ENCODE measurements around the gene CRYBA1.
"Not testable (repeated sequence)": the region's sequence is repeated elsewhere in the genome, so short reads cannot be mapped to it uniquely, and the experiment has no call there.

The CRYBA1 gene, protein sequence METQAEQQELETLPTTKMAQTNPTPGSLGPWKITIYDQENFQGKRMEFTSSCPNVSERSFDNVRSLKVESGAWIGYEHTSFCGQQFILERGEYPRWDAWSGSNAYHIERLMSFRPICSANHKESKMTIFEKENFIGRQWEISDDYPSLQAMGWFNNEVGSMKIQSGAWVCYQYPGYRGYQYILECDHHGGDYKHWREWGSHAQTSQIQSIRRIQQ
- total RNA-seq: 0 reads per million in 2 donors

DNA sequence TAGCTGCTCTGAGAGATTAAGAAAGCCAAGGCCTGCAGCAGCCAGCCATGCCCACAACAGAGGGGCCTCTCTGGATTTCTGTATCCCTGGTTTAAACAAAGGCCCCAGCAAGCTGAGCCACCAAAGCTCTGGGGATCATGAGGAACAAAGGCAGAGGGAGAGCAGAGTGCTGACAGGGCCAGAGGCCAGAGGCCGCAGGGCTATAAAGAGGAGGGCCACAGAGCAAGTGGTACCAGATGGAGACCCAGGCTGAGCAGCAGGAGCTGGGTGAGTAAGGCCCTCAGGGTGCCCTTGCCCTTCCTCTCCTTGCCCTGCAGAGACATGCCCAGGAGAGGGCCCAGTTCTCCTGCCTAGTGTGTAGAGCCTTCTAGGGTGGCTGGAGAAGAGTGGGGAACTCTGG lies at the start of gene CRYBA1:
CRYBA1 (plus strand) TSS at position 232 of the 400 bp plus-strand sequence; CDS start at position 237, 5 bp downstream.
- no peak for DNase-seq

DNA sequence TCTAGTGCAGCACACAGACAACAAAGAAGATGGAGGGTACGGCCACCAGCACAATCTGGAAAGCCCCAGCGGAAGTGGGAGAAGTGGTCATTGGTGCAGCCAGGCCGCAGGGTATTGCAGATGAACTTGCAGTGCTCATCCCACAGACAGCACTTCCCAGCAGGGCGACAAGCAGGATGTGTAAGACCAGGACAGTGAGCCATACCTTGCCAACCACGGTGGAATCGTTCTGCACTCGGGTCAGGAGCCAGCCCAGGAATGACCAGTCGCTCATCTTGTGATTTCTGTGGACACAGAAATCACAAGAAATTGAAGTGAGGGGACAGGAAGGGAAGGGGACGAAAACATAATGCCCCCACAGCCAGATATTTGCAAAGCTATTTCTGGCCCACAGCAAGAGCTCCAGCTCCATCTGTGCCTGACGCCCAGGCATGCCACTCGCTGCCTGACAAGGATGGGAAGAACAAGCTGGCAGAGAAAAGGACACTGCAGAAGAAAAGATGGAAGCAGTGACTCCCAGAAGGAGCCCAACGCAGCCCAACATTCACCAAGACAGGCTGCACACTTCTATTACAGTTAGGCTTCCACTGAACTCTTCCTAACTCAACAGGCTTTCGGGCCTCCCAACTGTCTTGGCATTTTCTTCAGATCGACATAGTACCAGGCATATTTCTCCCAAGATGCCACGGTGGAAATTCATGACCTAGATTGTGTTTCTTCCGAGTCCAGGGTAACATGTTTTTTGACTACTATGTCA lies 49.0 kb upstream of the CRYBA1 start:
- DNase-seq: no peak

GRCh38 chr17:29204068-29204804 lies 42.4 kb upstream of the CRYBA1 start:
- DNase-seq: not testable (repeated sequence)

- DNase-seq: no peak
Observed at GRCh38 chr17:29205047-29205446, 41.6 kb upstream of the CRYBA1 start.

- DNase-seq: no peak
Observed at GRCh38 chr17:29207975-29208374, 38.7 kb upstream of the CRYBA1 start.

GRCh38 chr17:29209073-29209472 lies 37.6 kb upstream of the CRYBA1 start:
- no peak for DNase-seq

DNA sequence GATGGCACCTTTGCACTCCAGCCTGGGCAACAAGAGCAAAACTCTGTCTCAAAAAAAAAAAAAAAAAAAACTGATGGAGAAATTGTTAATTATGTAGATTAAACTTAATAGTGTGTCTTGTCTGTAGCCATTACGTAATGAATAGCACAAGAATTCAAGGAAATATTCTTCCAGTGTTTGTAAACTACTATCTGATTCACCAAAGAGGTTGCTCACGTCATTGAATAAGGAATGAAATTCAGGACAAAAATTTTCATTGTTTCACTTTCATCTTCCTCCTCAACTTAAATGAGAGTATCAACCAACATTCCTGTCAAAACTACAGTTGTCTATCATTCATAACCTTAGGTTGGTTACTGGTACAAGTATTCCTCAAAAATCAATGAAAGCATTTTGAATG lies 35.8 kb upstream of the CRYBA1 start:
- DNase-seq: no peak

DNA sequence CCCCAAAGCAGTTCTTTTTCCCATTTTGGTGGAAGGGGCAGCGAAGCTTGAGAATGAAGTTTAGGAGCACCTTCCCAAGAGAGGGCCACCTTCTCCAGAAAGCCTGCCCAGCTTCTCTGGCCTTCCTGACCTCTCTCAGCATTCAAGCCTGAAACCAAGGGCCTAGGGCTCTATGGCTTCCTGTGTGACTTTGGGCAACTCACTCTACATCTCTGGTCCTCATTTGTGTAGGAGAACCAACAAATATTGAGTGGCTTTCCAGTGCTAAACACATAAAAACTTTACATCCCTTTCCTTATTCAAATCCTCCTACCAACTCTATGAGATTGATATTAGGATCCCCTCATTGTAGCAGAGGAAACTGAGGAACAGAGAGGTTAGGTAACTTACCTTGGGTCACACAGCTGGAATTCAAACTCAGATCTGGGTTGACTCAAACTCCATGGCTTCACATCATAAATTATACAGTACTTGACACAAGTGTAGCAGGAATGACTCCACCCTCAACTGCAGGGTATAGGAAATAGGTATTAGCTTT lies 34.5 kb upstream of the CRYBA1 start:
- DNase-seq: no peak

- DNase-seq: no peak
Observed at GRCh38 chr17:29212681-29213121, 34.0 kb upstream of the CRYBA1 start.

DNA sequence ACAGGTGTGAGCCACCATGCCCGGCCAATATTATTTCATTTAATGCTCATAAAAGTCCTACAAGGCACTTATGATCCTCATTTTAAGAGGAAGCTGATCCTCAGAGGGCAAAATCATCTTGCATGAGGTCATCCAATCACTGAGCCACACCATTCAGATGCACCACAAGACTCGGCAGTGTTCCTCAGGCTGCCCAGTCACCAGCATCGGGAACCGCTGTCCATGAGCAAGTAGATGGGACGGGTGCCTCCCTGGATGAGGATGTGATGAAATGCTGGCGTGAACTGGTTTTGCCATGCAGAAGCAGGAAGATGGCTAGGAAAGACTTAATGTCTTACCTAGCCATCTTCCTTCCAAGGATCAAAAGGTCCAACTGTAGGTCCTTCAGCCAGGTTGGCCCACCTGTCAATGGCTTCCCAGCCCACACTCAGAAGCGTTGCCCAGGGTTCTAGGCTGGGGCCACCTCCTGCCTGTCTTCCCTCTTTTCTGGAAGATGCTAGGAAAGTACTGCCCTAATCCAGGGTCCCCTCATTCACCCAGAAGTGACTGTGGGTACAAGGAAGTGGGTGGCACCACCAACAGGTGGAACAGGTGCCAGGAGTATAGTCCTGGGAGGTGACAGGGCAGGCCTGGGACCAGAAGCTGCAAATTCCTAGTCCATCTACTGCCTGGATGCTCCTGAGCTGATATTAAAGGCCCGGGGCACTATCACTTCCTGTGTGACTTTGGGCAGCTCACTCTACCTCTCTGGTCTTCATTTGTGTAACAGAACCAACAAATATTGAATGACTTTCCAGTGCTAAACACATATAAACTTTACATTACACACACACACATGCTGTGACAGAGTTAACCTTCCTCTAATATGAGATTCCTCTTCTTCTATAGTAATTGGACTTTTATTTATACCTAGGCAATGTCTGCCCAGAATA lies 32.2 kb upstream of the CRYBA1 start:
- no peak for DNase-seq

DNA sequence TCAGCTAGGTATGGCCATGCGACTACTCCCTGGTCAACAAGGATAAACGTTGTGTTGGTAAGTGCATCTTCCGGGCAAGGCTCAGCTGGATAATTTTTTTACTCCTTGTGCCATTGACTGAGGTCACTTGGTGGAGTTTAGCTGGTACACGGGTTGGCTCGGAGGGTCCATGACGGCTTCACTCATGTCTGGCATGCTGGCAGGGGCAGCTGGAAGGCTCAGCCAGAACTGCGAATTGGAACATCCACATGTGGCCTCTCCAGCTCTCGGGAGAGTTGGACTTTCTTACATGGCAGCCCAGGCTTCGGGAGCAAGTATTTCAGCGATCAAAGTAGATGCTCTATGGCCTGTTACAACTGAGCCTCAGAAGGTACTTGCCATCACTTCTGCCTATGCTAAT lies 31.5 kb upstream of the CRYBA1 start:
- no peak for DNase-seq

DNA sequence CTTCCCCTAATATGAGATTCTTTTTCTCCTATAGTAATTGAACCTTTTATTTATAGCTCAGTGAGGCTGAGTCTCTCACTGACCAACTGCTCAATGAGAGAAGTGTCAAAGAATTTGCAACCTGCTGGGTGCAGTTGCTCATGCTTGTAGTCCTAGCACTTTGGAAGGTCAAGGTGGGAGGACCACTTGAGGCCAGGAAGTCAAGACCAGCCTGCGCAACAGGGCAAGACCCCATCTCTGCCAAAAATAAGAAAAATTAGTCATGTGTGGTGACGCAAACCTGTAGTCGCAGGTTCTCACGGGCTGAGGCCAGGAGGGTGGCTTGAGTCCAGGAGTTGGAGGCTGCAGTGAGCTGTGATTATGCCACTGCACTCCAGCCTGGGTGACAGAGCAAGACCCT lies 30.9 kb upstream of the CRYBA1 start:
- no peak for DNase-seq

DNA sequence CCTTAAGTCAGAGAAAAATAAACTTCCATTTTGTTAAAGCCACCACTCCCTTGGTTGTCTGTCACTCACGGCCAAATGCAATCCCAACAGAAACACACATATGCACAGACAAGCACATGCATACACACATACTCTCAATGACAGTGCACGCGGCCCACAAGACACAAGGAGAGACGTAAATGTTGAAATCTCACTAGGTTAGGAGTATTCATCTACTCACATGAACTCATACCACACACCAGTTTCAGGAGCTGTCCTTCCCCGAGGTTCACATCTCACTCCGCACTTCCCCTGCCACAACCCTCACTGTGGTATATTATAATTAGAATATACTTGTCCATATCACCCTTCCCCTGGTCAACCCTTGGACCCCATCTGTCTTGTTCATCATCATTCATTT lies 30.5 kb upstream of the CRYBA1 start:
- no peak for DNase-seq

GRCh38 chr17:29216856-29217255 lies 29.8 kb upstream of the CRYBA1 start:
- no peak for DNase-seq

DNA sequence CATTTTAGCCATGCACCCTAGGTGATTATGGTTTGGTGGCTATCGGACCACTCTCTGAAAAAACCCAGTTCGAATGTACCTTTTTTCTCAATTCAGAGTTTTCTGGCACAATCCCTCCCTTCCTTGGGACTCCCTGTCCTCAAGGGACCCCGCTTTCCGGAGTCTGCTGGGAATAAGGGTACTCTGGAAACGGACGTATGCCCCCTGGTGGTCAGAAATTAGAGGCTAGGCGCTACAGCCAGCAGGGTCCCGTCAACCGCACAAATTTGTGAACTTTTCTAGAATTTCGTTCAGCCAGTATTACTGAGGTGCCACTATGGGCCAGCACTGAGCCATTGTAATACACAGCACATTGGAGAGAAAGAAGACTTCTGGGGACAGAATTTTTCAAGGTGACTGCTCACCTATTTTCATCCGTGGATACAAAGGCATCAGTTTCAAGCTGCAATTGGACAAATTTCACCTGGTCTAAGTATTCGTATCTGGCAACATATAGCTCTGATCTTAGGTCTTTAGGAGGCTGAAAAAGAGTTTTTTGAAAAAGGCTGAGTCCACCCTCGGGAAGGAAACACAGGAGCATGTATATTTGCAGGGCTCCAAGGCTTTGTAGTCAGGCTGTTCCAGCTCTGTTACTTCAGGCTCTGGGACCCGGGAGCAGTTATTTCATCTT lies 27.1 kb upstream of the CRYBA1 start:
- peak; percentile 59 for DNase-seq

GRCh38 chr17:29221338-29221737 lies 25.3 kb upstream of the CRYBA1 start:
- not testable (repeated sequence) for DNase-seq

GRCh38 chr17:29225396-29225795 lies 21.3 kb upstream of the CRYBA1 start:
- DNase-seq: no peak

GRCh38 chr17:29233301-29233700 lies 13.4 kb upstream of the CRYBA1 start:
- DNase-seq: no peak

GRCh38 chr17:29234972-29235371 lies 11.7 kb upstream of the CRYBA1 start:
- not testable (repeated sequence) for DNase-seq

GRCh38 chr17:29235904-29236303 lies 10.8 kb upstream of the CRYBA1 start:
- no peak for DNase-seq

- DNase-seq: no peak
Observed at GRCh38 chr17:29237476-29238132, 9.1 kb upstream of the CRYBA1 start.

Data from T-helper 9 cell (primary cell).